ENCODE measurements around the gene SH3PXD2A.

- TF ChIP-seq CTCF (IDR thresholded peaks at IDR 0.05; ENCODE audit: borderline replicate concordance, extremely low read depth, low read length, poor library complexity, severe bottlenecking) (no peak), EZH2 (IDR thresholded peaks at IDR 0.05; ENCODE audit: borderline replicate concordance, low read depth, low read length, severe bottlenecking) (no peak)
Measured at GRCh38 chr10:103555325-103555649, 300.1 kb downstream of the SH3PXD2A start.

Data from DND-41 (cell line).